GM23248 (cell line): ENCODE results near the gene RFC5.

Experiments
- EZH2 ChIP-seq: fragments of 200-600 bp; sonication (generic); IDR thresholded peaks from 2 replicates; pipeline ENCODE4 v1.6.1; 2018; ENCODE audit warnings: antibody characterized with exemption, mild to moderate bottlenecking; ENCODE audit not compliant: insufficient read depth, poor library complexity, severe bottlenecking
- EZH2phosphoT487 ChIP-seq: fragments of 200-600 bp; sonication (generic); IDR thresholded peaks from 2 replicates; pipeline ENCODE4 v1.6.1; 2018; ENCODE audit warnings: antibody characterized with exemption, moderate library complexity, mild to moderate bottlenecking, low read depth; ENCODE audit not compliant: insufficient read depth

GRCh38 chr12:118042091-118042490 lies 25.6 kb downstream of the RFC5 start:
- TF ChIP-seq EZH2phosphoT487 (no peak), EZH2 (no peak)
